ENCODE data around the gene AKAP13. TPM values are rescaled to one million over a fixed set of nuclear protein-coding genes. Genes with fewer than 3 reads are reported as not detected.

AKAP13 gene
- total RNA-seq, 1 experiment from 2014 or later = 47.3 TPM

- Mint-ChIP-seq H3K27ac (no peak overlapping the region), H3K27me3 (ENCODE audit: low read depth) (peaks cover 12% of the 10 kb centered on the region), H3K36me3 (ENCODE audit: insufficient read depth in 1 of 3, low read depth in 3 of 3) (no peaks in the 10 kb centered on the region; a peak in 1 of 7 replicates), H3K4me3 (no peak overlapping the region), H3K9me3 (peaks cover 0 to 2% of the 10 kb centered on the region in 2 experiments; a peak in 3 of 5 replicates), H3K4me1 (peaks cover 11 to 15% of the 10 kb centered on the region in 2 experiments)
- Histone ChIP-seq H2AK5ac (ENCODE audit: insufficient read length, low read length) (no peak overlapping the region), H3K56ac (ENCODE audit: insufficient read length, low read depth, low read length) (no peak overlapping the region), H3K23ac (ENCODE audit: insufficient read length, low read depth, low read length) (no peak overlapping the region), H3K18ac (ENCODE audit: insufficient read length, low read depth, low read length) (no peak overlapping the region), H2BK20ac (ENCODE audit: low read depth, low read length, poor library complexity, severe bottlenecking) (no peak overlapping the region), H2AFZ (ENCODE audit: low read length) (no peak overlapping the region), H4K91ac (ENCODE audit: insufficient read length, low read depth, low read length) (no peak overlapping the region), H3K9me3 (ENCODE audit: control insufficient read depth, low read depth, low read length) (no peaks in the 10 kb centered on the region), H2BK5ac (ENCODE audit: insufficient read length, low read length) (no peak overlapping the region), H3K23me2 (ENCODE audit: insufficient read length, low read depth, low read length, poor library complexity, severe bottlenecking) (no peaks in the 10 kb centered on the region), H3K4me1 (ENCODE audit: insufficient read depth, low read length) (no peaks in the 10 kb centered on the region; the same call in 1 of the 2 replicates), H3K27ac (ENCODE audit: insufficient read length, low read depth, low read length) (no peak overlapping the region), H3K14ac (ENCODE audit: insufficient read depth, low read length) (no peak overlapping the region), H3K9ac (ENCODE audit: extremely low read depth, insufficient read length, low read length) (no peak overlapping the region), H3K4ac (ENCODE audit: low read depth, low read length) (no peak overlapping the region), H2BK120ac (ENCODE audit: low read depth, low read length, poor library complexity, severe bottlenecking) (no peak overlapping the region), H2BK12ac (ENCODE audit: insufficient read length, low read depth, low read length) (no peak overlapping the region), H2BK15ac (ENCODE audit: low read depth, low read length) (no peak overlapping the region), H4K8ac (replicated peaks; ENCODE audit: insufficient read length, low read depth, low read length) (no peak overlapping the region), H3K79me2 (ENCODE audit: insufficient read depth, low read length) (no peaks in the 10 kb centered on the region), H4K20me1 (ENCODE audit: control insufficient read depth, insufficient read depth, insufficient read length) (no peaks in the 10 kb centered on the region), H3K4me2 (ENCODE audit: insufficient read depth, insufficient read length, low read length) (no peak overlapping the region), H3K27me3 (ENCODE audit: insufficient read depth, low read length) (no peaks in the 10 kb centered on the region), H3T11ph (ENCODE audit: low read length) (no peak overlapping the region), H3K79me1 (ENCODE audit: insufficient read depth, low read depth, low read length, poor library complexity, severe bottlenecking) (no peaks in the 10 kb centered on the region), H4K5ac (ENCODE audit: insufficient read length, low read depth, low read length) (no peak overlapping the region)
- no peak for DNase-seq
- no peak for TF ChIP-seq CTCF (conservative IDR thresholded peaks at IDR 0.05)
- WGBS (ENCODE audit: extremely low coverage, insufficient read length, low lambda C conversion rate) = no CpG with 5 or more reads among the region's 5 CpGs
These were observed 43.5 kb upstream of the AKAP13 start for GRCh38 chr15:85336880-85337279.
